ENCODE measurements around the gene ARL3.
A peak's percentile ranks its signal among the peaks of the same experiment; 100 is the strongest.
"Not testable (repeated sequence)": the region's sequence is repeated elsewhere in the genome, so short reads cannot be mapped to it uniquely, and the experiment has no call there.

ARL3 gene

DNA sequence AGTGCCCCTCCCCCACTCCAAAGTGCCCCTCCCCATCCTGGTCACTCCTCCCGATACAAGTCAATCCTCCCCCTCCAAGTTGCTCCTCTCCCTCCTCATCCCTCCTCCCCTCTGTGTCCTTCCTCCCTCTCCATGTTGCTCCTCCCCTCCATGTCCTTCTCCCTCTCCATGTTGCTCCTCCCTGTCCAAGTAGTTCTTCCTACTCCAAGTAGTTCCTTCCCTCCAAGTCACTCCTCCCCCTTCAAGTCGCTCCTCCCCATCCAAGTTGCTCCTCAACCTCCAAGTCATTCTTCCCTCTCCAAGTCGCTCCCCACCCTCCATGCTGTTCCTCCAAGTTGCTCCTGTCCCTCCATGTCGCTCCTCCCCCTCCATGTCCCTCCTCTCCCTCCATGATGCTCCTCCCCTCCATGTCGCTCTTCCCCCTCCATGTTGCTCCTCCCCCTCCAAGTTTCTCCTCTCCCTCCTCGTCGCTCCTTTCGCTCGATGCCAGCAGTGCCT, 20.9 kb upstream of the ARL3 start:
- DNase-seq: no peak

DNA sequence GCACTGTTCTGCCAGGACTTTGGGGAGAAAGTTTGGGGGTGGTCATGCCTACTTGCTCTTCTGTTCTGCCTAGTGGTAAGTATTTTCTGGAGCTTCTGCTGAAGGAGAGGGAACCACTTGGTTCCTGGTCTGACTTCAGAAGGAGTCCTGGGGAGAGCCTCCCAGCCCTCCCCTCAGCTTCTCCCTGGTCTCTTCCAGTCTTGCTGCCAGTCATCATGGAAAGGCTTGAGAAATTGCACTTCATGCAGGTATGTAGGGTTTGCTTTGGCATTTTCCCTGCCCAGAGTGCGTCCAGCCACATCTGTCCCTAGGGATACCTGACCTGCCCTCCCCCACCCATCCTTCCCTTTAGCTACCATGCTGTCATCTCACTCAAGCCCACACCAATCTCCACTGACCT, 18.5 kb upstream of the ARL3 start:
- no peak for DNase-seq

DNA sequence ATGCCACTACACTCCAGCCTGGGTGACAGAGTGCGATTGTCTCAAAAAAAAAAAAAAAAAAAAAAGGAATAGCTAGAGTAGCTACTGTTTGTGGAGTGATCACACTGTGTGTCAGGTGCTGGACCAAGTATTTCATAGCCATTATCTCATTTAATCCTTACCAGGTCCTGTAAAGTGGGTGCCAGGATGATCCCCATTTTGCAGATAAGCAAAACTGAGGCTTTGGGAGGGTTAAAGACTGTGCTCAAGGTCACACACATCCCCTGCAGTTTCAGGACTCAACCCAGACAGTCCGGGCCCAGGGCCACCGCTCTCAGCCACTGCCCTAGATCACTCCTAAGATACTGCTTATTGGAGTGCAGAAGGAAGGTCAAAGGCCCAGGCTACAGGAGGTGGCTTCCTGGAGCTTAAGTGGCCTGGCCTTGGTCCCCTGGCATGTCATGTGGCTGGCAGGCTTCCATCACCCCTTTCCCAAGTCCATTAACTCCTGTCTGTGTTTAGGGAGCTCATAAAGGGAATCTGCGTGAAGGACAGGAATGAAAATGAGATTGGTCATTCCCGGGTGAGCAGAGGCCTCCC, 17.1 kb upstream of the ARL3 start:
- DNase-seq: no peak

DNA sequence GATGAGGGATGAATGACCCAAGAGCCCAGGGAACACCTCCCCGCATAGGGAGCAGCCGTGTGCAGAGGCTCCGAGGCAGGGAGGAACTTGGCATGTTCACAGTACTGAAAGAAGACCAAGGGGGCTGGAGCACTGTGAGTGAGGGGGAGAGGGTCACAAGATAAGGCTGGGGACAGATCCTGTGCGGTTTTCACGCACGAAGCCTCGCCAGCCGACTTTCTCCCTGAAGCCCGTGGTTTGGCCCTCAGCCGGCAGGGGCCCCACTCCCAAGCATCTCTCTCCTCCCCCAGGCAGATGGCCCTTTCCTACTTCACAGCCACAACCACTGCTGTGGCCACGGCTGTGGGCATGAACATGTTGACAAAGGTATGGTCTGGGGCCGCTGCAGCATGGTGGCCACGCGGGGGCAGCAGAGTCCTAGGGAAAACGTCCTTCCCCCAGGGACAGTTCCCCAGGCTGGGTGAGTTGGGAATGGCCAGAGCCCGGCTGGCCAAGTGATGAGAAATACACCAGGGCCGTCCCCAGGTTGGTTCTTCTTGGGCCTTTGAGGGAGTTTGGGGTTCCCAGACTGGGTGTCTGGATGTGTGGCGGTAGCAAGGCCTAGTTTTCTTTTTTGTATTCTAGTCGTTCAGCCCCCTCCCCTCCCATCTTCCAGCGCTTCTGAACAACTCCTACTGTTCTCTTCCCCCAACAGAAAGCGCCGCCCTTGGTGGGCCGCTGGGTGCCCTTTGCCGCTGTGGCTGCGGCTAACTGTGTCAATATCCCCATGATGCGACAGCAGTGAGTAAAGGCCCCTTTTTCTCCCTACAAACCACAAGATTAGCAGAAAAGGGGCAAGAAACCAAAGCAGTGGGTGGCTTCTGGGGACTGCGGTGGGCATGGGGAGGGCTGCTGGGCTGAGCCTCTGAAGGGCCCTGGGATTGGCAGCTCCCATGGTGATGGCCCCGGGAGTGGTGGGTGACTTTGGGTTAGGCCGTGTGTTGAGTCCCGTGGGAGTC, 15.1 kb upstream of the ARL3 start:
- peak; percentile 63 for DNase-seq

DNA sequence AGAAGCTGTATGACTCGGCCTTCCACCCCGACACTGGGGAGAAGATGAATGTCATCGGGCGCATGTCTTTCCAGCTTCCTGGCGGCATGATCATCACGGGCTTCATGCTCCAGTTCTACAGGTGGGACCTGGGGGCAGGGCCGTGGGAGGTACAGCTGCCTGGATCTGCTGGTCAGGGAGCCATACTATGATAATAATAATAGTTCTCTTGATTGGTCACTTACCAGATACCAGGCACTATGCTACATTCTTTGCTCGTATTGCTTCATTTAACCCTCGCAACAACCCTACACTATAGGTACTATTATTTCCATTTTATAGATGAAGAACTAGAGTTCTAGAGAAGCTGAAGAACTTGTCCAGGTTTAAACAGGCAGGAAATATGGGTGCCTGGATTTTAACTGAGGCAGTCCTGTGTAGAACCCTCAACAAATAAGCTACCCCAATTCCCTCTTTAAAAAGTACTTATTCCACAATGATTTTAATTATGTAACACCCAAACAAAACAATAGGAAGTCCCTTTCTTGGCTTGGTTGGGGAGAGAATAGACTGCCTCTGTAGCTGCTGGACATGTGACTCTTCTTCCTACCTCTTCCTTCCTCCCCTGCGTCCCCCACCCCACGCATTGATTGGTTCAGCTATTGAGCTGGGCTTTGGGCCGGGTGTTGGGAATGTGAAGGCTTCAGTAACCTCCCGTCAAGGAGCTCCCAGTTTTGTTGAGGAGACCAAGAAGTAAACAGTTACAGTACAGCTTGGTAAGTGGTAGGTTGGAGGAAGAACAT, 13.0 kb upstream of the ARL3 start:
- no peak for DNase-seq

DNA sequence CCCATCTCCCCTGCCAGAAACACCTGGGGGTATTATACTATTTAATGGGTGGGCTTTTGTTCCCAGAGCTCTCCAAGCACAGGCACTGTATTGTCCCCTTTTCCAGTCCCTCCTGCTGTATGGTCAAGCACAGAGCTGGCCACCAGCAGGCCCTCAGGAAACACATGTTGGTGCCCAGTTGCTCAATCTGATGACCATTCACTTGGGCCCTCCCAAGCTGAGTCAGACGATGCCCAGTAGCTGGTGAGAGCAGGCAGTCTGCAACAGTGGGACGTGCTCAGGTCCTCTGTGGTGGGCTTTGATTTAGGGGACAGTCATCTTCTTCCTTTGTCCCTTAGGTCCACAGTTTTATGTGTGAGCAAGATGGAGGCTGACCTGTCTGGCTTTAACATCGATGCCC, 12.1 kb upstream of the ARL3 start:
- DNase-seq: no peak

DNA sequence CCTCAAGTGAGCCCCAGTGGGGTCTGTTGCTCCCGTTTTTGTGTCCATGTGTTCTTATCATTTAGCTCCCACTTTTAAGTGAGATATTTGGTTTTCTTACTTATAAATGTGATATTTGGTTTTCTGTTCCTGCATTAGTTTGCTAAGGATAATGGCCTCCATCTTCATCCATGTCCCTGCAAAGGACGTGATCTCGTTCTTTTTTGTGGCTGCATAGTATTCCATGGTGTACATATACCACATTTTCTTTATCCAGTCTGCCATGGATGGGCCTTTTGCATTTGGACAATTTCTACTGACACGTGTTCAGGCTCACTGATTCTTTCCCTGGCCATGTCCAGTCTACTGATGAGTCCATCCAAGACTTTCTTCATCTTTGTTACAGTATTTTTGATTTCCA, 9.8 kb upstream of the ARL3 start:
- DNase-seq: no peak

DNA sequence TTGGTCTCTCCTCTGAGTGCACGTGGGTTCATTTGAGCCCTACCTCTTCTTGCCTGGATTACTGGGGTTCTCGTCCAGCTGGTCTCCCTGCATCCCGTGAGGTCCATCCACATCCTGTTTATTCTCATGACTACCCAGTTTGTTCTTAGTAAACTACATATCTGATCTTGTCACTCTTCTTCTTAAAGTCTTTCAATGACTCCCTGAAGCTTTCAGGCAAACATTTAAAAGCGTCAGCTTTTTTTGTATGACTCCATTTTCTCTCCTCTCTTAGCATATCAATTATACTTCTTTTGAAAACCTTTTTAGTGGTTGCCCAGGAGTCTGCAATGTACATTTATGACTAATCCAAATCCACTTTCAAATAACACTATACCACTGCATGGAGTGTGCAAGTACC, 7.8 kb upstream of the ARL3 start:
- DNase-seq: no peak

DNA sequence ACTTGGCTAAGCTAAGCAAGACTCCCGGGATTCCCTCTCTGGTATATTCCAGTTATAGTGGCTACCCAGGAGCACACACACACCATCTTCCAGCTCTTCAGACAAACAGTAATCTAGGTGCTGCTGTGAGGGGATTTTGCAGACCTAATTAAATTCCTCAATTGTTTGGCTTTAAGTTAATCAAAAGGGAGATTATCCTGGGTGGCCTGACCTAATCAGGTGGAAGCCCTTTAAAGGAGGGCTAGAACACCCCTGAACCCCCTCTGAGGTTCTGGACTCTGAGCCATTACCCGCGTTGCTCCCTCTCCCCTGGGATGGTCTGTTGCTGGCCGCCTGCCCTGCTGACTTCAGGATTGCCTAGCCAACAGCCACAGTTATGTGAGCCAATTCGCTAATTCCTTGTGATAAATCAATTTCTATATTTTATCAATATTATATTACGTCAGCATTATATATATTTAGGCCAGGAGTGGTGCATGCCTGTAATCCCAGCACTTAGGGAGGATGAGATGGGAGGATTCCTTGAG, 6.6 kb upstream of the ARL3 start:
- DNase-seq: no peak

DNA sequence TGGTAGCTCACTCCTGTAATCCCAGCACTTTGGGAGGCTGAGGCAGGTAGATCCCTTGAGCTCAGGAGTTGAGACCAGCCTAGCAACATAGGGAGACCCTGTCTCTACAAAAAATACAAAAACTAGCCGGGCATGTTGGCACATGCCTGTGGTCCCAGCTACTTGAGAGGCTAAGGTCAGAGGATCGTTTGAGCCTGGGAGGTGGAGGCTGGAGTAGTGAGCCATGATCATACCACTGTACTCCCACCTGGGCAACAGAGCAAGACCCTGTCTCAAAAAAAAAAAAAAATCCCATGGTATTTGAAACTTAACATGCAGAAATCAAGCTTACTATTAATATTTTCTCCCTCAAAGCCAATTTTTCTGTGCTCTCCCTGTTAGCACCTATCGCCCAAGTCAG, 6.1 kb upstream of the ARL3 start:
- no peak for DNase-seq

DNA sequence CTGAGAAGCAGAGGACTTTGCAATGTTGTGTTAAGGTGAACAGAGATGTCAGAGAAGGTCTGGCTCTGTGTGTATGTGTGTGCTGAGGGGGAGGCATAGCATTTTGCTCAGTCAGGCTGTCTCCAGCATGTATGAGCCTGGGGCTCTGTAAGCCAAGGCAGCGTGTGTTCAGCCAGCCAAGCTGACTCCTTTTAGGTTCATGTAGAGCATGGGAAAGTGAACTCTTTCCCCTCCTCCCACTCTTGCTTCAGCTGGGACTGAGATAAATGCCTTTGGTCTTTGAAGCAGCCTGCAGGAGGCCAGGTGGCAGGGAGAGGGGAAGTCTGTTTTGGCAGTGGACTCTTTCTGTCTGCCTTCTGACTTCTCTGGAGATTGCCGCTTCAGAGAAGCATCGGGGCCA, 4.0 kb upstream of the ARL3 start:
- DNase-seq: no peak

DNA sequence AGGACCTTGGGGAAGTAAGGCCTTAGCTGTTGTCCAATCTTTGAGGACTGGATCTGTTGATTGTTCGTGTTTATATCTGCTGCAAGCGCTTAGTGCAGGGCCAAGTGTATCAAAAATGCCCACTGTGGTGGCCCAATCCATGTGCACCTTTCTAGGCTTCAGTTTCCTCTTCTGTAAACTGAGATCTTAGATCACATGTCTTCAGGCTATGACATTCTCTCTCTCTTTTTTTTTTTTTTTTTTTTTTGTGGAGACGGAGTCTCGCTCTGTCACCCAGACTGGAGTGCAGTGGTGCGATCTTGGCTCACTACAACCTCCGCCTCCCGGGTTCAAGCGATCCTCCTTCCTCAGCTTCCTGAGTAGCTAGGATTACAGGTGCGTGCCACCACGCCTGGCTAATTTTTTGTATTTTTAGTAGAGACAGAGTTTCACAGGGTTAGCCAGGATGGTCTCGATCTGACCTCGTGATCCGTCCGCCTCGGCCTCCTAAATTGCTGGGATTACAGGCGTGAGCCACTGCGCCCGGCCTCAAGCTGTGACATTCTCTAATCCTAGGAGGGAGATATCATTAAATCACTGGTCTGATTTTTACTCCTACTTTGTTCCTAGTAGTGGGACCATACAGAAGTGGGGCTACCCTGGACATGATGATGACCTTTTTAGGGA, 2.8 kb upstream of the ARL3 start:
- not testable (repeated sequence) for DNase-seq

DNA sequence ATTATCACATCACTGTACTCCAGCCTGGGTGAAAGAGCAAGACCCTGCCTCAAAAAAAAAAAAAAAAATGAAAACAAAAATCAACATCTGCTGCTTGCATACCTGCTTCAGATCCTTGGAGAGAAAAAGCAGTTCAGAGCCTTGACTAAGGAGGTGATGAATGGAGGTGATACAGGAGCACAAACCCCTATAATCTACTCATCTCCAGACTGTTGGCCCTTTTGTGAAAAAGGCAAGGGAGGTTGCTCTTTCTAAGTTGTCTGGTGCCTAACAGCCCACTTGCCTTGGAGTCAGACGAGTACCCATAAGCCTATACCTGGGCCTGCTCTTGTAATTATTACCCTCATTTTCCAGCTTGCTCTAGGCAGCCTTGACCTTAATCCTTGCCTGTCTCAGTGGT, 1.7 kb upstream of the ARL3 start:
- no peak for DNase-seq

DNA sequence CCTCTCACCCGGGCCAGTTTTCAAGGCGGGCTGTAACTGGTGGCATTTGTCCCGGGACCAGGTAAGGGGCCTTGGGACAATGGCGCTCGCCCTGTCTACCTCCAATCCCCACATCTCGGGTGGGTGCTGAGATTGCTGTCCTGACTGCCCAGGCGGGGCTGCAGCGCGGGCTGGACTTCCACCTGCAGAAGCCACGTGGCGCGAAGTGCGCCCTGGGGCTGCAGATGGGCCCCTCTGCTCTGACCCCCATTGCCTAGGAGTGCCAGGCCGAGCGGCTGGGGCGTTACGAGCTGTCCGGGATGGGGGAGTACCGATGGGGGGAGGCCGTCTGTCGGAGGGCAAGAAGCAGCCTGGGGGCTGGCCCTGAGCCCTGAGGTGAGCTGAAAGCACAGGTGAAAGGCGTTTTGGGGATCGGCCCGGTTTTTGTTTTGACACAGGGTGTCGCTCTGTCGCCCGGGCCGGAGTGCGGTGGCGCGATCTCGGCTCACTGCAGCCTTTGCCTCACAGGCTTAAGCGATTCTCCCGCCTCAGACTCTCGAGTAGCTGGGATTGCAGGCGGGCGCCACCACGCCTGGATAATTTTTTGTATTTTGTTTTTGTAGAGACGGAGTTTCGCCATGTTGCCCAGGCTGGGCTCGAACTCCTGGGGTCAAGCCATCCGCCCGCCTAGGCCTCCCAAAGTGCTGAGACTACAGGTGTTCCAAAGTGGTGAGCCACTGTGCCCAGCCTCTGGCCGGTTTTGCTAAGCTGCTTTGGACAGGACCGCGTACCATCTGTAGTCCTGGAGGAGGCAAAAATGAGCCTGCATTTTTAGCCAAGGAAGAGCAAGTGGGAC, 641 bp upstream of the ARL3 start, which contains the start of gene SFXN2:
SFXN2 (plus strand) TSS at position 16 of the 835 bp plus-strand sequence. CDS start 12,001 bp downstream, outside the sequence.
- DNase-seq: peak; percentile 70

DNA sequence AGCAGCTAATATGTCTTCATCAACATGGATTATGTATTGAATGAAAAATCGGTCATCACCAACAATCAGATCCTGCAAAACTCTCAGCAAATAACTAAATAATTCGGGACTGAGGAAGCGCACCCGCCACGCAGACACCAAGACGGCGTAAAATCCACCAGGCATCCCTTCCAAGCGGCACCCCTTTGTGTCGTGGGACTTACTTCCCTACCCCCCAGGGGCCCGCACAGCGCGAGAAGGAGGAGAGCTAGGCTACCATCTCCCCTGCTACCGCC, 721 bp downstream of the ARL3 start:
- DNase-seq: no peak

DNA sequence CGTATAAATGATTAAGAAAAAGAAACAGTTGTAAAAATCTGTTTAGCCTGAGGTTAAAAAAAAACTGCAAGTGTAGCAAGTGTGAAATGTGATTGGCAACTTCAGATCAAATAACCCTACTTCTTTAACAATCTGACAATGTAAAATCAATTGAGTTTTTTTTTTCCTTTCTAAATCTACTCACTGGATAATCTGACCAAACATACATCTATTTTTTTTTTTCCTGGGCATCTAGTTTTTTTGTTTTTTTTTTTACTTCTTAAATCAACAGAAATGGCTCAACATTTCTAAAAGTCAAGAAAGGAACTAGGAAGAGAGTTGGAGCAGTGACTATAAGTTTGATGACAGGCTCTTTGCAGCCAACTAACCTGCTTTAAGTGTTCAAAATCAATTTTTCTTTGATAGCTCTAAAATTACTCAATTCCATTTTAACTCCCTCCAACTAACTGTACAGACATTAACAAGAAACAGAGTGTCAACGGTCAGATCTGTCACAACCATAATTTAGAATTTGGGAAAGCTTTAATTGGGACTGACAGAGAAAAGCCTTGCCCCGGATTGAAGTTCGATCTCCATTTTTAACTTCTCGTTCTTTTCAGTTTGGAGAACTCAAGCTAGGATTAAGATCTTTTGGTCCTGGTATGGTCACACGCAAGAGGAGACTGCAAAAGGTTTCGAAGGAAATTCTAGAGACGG, 1.2 kb downstream of the ARL3 start:
- no peak for DNase-seq

DNA sequence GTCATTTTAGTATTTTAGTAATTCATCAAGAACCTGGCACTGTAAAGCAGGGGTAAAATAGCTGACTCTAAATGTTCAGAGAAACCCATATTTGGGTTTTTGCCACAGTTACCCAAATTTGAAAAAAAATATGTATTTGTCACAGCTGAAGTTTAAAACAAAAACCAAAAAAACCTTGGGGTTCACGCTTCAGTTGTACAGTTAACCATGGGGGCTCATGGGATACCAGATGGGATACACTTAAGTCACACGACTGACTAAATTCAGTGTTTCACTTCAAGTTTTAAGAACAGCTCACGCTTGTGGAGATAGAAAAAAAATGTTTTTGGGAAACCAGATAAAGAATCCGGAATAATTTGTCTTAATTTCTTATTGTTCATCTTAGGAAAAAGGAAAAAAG, 2.1 kb downstream of the ARL3 start:
- DNase-seq: no peak

DNA sequence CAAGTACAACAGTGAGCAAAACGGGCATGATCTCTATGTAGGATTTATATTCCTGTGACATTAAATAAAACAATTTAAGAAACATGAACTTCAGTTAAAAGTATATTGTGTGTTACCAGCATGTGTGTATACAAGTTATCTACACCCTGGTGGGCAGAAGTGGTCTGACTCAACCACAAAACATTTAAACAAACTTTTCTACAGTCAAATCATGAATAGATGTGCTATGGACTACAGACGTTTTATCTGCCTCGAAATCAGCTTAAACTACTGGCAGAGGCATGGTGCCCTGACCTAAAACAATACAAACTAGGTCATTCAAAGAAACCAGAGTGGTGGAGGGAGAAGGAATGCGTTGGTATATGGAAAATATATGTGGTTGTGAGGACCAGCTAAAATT, 3.6 kb downstream of the ARL3 start:
- DNase-seq: no peak

DNA sequence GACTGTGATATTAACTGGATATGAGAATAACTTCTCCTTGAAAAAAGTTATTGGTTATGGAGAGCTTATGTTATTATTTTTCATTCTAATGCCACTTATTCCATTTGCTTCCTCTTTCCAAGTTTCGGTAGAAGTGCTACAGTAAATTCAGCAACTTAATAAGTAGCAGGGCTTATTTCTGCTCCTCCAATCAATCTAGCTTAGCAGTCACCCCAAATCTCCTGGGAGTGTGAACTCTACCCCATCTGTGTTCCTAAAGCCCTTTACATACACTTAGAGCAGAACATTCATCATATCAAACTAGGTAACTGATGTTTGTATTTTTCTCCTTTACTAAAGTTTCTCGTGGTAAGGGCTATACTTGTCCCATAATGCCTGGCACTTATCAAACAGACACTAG, 8.7 kb downstream of the ARL3 start:
- no peak for DNase-seq

DNA sequence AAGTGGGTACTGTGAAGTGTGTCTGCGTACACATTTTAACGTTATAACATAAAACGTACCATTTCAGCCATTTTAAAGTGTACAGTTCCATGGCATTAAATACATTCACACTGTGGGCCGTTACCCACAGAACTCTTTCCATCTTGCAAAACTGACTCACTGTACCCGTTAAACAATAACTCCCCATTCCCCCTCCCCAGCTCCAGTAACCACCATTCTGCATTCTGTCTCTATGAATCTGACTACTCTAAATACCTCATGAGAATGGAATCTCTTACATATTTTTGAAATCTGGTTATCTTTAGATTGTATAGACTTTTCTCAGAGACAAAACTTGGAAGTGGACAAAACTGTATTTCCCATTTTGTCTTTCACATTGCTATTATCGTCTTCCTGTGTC, 9.3 kb downstream of the ARL3 start:
- DNase-seq: no peak

DNA sequence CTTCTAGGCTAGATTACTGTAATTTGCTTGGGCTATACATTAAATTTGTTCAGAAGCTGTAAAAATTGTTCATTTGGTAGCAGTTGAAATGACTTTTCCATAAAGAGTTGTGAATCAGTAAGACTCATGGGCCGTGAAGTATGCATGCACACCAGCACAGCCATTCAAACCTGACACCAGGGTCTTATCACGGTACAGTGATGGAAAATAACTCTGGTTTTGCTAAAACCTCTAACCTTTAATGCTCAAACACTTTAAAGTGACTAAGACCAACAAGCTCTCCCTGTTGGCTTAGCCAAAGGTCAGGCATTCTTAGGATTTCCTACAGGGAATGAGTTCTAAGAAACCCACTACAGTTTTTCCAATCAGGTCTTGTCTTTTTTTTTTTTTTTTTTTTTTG, 11.5 kb downstream of the ARL3 start:
- DNase-seq: no peak
